ENCODE measurements around the gene MSI2. TPM values are rescaled to one million over a fixed set of nuclear protein-coding genes. Genes with fewer than 3 reads are reported as not detected.

The MSI2 gene
- total and polyA plus RNA-seq, 12 donors = 32.6 to 411 (median 148) TPM

DNA sequence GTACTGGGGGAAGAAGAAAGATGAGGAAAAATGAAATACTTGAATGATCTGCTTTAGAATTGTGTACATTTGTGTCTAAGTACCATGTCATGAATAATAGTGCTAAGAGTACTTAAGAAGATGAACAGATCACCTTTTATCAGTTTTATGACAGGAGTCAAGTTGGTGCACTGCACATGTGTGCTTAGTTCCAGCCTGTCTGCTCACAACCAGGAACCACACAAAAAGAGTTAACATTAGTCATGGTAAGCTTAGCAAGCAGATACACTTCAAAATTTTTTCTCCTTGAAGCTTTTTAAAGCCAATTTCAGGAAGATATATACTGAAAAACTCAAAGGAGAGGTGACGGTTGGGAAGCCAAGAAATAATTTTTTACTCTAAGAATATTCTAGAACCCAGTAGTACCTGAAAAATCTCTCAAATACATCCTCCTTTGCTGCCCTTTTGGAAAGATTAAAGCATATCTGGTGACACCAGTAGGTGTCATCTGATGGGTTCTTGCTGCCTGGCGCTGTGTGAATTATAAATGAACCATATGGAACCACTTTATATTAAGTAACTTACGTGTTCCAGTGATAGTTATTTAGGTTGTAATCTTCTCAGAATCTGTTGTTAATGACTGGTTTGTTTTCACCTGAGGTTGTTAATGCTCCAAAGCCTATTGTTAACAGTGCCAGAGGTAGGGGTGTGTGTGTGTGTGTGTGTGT lies 93.4 kb downstream of the MSI2 start:
- no peaks in the 10 kb centered on the region for H3K27me3 ChIP-seq
- H3K9me3 ChIP-seq (replicated peaks in 1 of 3) = no peaks in the 10 kb centered on the region
- 85 to 87% (median 86%) methylated on average over 3 of the region's 3 CpGs for WGBS, 4 donors
- peaks cover 0 to 5% of the 10 kb centered on the region in 2 donors for H3K36me3 ChIP-seq (replicated peaks in 1 of 2)
- DNase-seq = peak in 1 of 7 donors; percentile 41
- peak overlapping the region in 1 of 5 donors; percentile 9 for H3K27ac ChIP-seq
- H3K4me3 ChIP-seq = no peak overlapping the region
- peaks cover 0 to 16% of the 10 kb centered on the region in 2 donors for H3K4me1 ChIP-seq (replicated peaks in 1 of 2)
- intact Hi-C loops (cut with DNase I) = no loop called here
- TF ChIP-seq, protein P1, sequence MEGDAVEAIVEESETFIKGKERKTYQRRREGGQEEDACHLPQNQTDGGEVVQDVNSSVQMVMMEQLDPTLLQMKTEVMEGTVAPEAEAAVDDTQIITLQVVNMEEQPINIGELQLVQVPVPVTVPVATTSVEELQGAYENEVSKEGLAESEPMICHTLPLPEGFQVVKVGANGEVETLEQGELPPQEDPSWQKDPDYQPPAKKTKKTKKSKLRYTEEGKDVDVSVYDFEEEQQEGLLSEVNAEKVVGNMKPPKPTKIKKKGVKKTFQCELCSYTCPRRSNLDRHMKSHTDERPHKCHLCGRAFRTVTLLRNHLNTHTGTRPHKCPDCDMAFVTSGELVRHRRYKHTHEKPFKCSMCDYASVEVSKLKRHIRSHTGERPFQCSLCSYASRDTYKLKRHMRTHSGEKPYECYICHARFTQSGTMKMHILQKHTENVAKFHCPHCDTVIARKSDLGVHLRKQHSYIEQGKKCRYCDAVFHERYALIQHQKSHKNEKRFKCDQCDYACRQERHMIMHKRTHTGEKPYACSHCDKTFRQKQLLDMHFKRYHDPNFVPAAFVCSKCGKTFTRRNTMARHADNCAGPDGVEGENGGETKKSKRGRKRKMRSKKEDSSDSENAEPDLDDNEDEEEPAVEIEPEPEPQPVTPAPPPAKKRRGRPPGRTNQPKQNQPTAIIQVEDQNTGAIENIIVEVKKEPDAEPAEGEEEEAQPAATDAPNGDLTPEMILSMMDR (IDR thresholded peaks at IDR 0.05) = no peak
- no peak for TF ChIP-seq POLR2A (IDR thresholded peaks at IDR 0.05)

DNA sequence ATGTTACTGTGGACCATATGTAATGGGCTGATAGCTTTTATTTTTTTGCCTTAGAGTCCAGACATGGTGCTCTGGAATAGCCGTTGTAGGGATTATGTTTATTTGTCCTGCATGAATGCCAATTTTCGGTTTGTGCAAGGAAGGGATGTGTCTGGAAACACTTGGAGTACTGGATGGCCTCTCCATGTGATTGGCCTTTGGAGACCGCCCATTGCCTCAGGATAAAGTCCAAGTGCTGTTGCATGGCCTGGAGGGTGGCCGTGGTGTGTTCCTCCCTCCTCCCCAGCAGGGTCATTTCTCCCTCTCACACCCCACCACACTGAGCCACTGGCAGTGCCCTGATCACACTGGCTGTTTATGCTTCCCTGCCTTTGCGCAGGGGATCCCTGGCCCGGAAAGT lies 93.9 kb downstream of the MSI2 start:
- Histone ChIP-seq H3K9me3 (replicated peaks in 1 of 3) (no peaks in the 10 kb centered on the region), H3K4me3 (no peak overlapping the region), H3K27me3 (no peaks in the 10 kb centered on the region), H3K27ac (no peak overlapping the region), H3K4me1 (replicated peaks in 1 of 2) (peaks cover 0 to 22% of the 10 kb centered on the region in 2 donors), H3K36me3 (replicated peaks in 1 of 2) (peaks cover 0 to 5% of the 10 kb centered on the region in 2 donors)
- peak in 2 of 7 donors; percentile 11 to 51 for DNase-seq
- TF ChIP-seq, protein P1 (IDR thresholded peaks at IDR 0.05) = no peak
- no peak for TF ChIP-seq POLR2A (IDR thresholded peaks at IDR 0.05)
- 70 to 83% (median 81%) methylated on average over 5 to 6 of the region's 6 CpGs for WGBS, 4 donors
- intact Hi-C loops (cut with DNase I) = no loop called here

DNA sequence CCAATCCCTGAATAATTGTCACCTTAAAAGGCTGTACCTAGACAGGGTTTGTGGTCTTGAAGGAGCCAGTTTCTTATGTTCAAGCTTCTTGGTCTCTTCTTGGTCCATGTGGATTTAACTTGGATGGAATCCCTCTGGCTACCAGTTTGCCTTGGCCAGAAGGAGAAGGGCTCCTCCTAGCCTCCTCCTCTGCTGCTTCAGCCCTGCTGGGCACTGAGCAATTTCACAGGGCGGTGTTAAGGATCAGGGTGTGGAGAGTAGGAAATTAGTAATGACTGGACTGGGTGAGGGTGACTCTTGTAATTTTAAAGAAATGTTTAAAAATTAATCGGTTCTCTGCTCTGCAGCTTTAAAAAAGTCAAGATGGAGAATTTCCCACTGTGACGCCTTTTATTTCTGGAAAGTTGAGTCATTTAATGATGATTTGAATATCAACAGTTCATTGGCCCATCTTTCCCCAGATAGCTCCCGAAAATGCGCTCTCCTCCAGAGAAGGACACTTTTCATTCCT lies 96.4 kb downstream of the MSI2 start:
- WGBS, 4 donors = 86 to 93% (median 88%) methylated on average over 5 of the region's 5 CpGs
- DNase-seq = peak in 2 of 7 donors; percentile 13 to 27
- Histone ChIP-seq H3K36me3 (replicated peaks in 1 of 2) (peaks cover 0 to 3% of the 10 kb centered on the region in 2 donors), H3K4me3 (no peak overlapping the region), H3K4me1 (replicated peaks in 1 of 2) (peaks cover 16 to 47% of the 10 kb centered on the region in 2 donors), H3K27ac (peak overlapping the region in 2 of 5 donors; percentile 15 to 93), H3K9me3 (replicated peaks in 1 of 3) (no peaks in the 10 kb centered on the region), H3K27me3 (no peaks in the 10 kb centered on the region)
- TF ChIP-seq POLR2A (IDR thresholded peaks at IDR 0.05) = no peak
- TF ChIP-seq, protein P1 (IDR thresholded peaks at IDR 0.05) = no peak
- intact Hi-C loops (cut with DNase I) = no loop called here

DNA sequence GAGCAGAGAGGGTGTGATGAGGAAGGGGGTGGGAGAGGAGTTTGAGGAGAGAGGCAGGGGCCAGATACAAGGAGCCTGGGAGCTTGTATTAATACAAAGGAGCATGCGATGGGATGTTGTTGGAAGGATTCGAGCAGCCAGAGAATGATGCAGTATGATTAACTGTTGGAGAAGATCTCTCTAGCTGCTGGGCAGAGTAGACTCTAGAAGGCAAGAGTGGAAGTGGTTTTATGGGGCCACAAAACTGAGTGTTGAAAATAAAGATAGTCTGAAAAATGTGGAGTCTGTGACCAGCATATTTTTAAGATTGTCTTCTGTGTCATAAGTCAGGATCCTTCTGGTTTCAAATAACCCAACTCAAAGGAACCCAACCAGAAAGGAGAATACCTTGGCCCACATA lies 98.3 kb downstream of the MSI2 start:
- Histone ChIP-seq H3K4me3 (no peak overlapping the region), H3K9me3 (replicated peaks in 1 of 3) (no peaks in the 10 kb centered on the region), H3K4me1 (replicated peaks in 1 of 2) (peaks cover 22 to 49% of the 10 kb centered on the region in 2 donors), H3K27me3 (no peaks in the 10 kb centered on the region), H3K27ac (peak overlapping the region in 3 of 5 donors; percentile 84 to 93 (median 87)), H3K36me3 (replicated peaks in 1 of 2) (no peaks in the 10 kb centered on the region)
- WGBS, 4 donors = 86 to 93% (median 91%) methylated on average over 2 of the region's 2 CpGs
- no peak for TF ChIP-seq POLR2A (IDR thresholded peaks at IDR 0.05)
- TF ChIP-seq, protein P1 (IDR thresholded peaks at IDR 0.05) = no peak
- peak in 1 of 7 donors; percentile 1 for DNase-seq
- intact Hi-C loops (cut with DNase I) = no loop called here

Data from adrenal gland (tissue), 12 donors.